Activated T-helper 17 cell treated with anti-CD3 and anti-CD28 coated beads, Interleukin-2, amount 50 U/mL, for 72 hours (primary cell): ENCODE results near the gene RASGRP4. TPM values are rescaled to one million over a fixed set of nuclear protein-coding genes. Genes with fewer than 3 reads are reported as not detected.

ENCODE experiments used
- ATAC-seq: fragments of 150-1000 bp; cut with Tn5 transposase; replicated peaks from 2 replicates; pipeline ENCODE4 v1.10.0; 2021; ENCODE audit warnings: mild to moderate bottlenecking, moderate library complexity
- H3K27ac Mint-ChIP-seq: one replicate; pipeline ENCODE4 v1.8.0; 2022; ENCODE audit warnings: mixed read lengths
- H3K27me3 Mint-ChIP-seq: one replicate; pipeline ENCODE4 v1.8.0; 2022; ENCODE audit warnings: mixed read lengths
- H3K36me3 Mint-ChIP-seq: one replicate; pipeline ENCODE4 v1.8.0; 2022; ENCODE audit warnings: low read depth, mild to moderate bottlenecking, mixed read lengths
- H3K4me1 Mint-ChIP-seq: one replicate; pipeline ENCODE4 v1.8.0; 2022; ENCODE audit warnings: mixed read lengths
- H3K4me3 Mint-ChIP-seq: one replicate; pipeline ENCODE4 v1.8.0; 2022; ENCODE audit warnings: mild to moderate bottlenecking, mixed read lengths
- H3K9me3 Mint-ChIP-seq: one replicate; pipeline ENCODE4 v1.8.0; 2022; ENCODE audit warnings: mixed read lengths
- total RNA-seq, 2 donors: library from RNA; stranded (reverse); gene quantifications; one replicate each; pipeline ENCODE4 v1.2.3, GENCODE V29; 2022

Gene RASGRP4
- total RNA-seq, 2 donors from 2014 or later, result 21.8 to 39.4 TPM

DNA sequence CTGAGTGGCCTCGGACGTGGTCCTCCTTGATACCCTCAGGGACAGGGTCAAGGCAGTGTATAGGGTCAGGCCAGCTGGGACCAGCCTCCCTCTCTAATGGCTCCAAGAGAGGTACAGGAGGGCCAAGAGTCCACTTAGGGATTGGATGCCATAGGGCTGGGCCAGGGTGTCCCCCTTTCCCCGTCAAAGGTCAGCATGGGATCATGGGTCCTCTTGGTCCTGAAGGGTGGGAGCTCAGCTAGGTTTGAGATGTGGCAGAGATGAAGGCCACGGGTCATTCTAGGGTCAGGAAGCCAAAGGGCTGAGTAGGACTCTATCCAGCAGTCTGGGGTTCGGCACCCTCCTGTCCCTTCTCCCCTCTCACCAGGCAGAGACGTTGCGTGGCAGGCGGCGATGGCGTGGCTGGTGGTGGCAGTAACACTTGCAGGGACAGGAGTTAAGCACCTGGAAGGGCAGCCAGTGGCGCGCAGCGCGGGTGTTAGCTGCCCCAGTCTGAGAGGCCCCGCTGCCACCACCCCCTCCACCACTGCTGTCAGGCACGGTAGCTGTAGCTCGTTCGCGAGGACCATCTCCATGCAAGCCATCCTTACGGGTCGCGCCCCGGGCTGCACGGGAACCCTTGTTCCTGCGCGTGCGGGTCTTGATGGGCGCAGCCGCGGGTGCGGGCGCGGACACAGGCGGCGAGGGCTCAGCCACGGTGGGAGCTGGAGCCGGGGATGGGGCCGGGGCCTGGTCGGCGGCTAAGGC is 40.8 kb downstream of the RASGRP4 start:
- H3K27ac Mint-ChIP-seq, result no peak overlapping the region
- peak overlapping the region; percentile 33 for H3K4me3 Mint-ChIP-seq
- H3K9me3 Mint-ChIP-seq, result no peaks in the 10 kb centered on the region
- H3K4me1 Mint-ChIP-seq, result peaks cover 28% of the 10 kb centered on the region
- ATAC-seq, result no peak
- peaks cover 7% of the 10 kb centered on the region for H3K27me3 Mint-ChIP-seq
- peaks cover 64% of the 10 kb centered on the region for H3K36me3 Mint-ChIP-seq

DNA sequence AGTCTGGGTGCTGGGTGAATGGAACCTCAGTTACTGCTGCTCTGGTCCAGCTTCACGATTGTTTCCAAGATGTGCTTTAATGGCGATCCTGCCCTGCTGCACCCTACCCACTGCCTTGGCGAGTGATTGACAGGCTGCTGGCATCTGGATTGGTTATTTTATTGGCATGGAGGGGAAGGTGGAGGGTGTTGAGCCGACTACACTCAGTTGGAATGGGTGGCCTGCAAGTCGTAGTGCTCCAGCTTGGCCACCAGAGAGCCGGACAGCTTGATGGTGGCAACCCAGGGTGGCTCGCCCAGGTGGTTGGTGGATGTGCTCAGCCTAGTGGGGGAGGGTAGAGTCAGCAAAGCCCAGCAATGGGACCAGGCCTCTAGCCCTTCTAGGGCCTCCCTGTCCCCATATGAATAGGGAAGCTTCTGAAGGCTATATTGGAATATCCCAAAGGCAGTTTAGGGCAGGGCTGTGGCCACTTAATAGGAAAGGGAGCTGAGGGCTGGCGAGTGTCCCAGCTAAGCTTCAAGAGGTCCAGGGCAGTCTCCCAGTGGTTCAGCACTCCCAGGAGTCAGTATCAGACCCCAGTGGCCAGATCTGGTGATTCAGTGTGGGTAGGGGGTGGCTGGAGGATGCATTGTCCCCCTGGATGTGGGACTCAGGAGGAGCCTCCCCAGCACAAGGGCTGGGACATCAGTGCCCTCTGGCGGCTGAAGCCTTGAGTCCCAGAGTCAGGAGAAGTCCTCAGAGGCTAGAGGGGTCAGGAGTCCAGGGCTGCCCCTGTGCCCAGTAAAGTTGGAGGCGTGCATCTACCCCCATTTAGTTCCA is 41.6 kb downstream of the RASGRP4 start:
- Mint-ChIP-seq H3K27me3 (peaks cover 3% of the 10 kb centered on the region), H3K9me3 (no peaks in the 10 kb centered on the region), H3K36me3 (peaks cover 72% of the 10 kb centered on the region), H3K4me3 (peak overlapping the region; percentile 33), H3K27ac (no peak overlapping the region), H3K4me1 (peaks cover 20% of the 10 kb centered on the region)
- ATAC-seq, result no peak

DNA sequence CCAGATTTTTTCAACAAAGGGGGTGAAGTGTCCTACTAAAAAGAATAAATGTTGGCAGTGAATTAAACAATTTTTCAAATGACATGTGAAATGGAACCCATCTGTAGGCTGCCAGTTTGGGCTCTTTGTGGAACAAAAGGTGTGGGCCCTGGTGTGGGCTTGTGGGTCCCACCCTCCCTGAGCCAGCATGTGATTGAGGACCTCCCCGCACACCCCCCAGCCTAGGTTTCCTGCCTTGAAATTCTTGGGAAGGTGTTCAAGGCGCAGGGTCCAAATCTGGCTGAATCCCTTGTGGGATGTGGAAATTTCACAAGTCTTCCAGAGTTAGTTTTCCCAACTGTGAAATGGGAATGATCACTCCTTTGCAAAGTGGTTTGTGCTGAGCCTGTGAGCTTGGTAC is 42.3 kb downstream of the RASGRP4 start:
- Mint-ChIP-seq H3K4me1 (peaks cover 18% of the 10 kb centered on the region), H3K27me3 (peaks cover 3% of the 10 kb centered on the region), H3K9me3 (no peaks in the 10 kb centered on the region), H3K27ac (no peak overlapping the region), H3K36me3 (peaks cover 79% of the 10 kb centered on the region), H3K4me3 (no peak overlapping the region)
- no peak for ATAC-seq

DNA sequence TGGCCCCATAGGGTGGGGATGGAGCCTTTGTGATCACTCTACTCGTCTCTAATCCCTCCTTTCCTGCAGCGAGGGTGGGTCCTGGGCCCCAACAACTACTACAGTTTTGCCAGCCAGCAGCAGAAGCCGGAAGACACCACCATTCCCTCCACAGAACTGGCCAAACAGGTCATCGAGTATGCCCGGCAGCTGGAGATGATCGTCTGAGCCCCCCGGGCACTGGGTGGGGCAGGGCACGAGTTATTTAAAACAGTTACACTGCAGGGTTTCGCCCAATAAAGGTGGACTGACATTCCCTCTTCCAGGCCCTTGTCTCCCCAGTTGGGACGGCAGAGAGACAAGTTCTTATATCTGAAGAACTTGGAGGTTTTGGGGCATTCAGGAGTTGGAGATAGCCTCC is 42.8 kb downstream of the RASGRP4 start:
- H3K36me3 Mint-ChIP-seq, result peaks cover 82% of the 10 kb centered on the region

DNA sequence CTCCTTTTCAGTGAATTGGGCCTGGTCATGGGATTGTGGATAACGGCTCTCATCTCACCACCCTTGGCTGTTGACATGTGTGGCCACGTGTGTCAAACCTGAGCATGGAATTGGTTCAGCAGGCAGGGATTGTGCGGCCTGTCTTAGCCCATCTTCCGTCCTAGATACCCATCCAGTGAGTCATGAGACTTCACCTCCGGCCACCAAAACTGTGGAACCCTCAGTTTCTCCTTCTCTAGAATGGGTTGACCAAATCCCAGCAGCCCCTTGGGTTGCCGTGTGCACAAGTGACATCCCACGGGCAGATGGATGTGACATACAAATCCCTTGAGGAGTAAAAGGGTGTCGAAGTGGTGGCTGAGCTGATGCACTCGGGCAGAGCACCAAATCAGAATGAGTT is 44.9 kb downstream of the RASGRP4 start:
- Mint-ChIP-seq H3K36me3 (peaks cover 91% of the 10 kb centered on the region), H3K9me3 (no peaks in the 10 kb centered on the region), H3K27ac (no peak overlapping the region), H3K4me3 (no peak overlapping the region), H3K27me3 (no peaks in the 10 kb centered on the region), H3K4me1 (peaks cover 12% of the 10 kb centered on the region)
- no peak for ATAC-seq

More for the DNA sequence above, 42.8 kb downstream of the RASGRP4 start:
- no peaks in the 10 kb centered on the region for H3K9me3 Mint-ChIP-seq
- peaks cover 3% of the 10 kb centered on the region for H3K27me3 Mint-ChIP-seq
- ATAC-seq, result no peak
- H3K4me1 Mint-ChIP-seq, result peaks cover 16% of the 10 kb centered on the region
- H3K27ac Mint-ChIP-seq, result no peak overlapping the region
- H3K4me3 Mint-ChIP-seq, result no peak overlapping the region

DNA sequence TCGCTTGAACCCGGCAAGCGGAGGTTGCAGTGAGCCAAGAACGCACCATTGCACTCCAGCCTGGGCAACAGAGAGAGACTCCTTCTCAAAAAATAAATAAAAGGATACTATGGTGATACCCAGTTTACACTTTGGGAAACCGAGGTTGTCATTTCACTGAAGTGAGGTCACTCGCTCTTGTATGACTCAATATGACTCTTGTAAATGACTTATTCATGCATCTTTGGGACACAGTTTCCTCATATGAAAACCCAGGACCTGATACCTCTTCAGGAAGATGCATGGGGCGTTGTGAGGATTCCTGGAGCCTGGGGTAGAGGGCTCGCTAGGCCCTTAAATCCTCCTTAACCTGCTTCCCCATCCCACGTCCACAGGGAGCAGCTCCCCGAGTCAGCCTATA is 47.2 kb downstream of the RASGRP4 start:
- H3K36me3 Mint-ChIP-seq, result peaks cover 94% of the 10 kb centered on the region
- peaks cover 17% of the 10 kb centered on the region for H3K4me1 Mint-ChIP-seq
- H3K27me3 Mint-ChIP-seq, result no peaks in the 10 kb centered on the region
- no peak overlapping the region for H3K27ac Mint-ChIP-seq
- H3K9me3 Mint-ChIP-seq, result no peaks in the 10 kb centered on the region
- H3K4me3 Mint-ChIP-seq, result no peak overlapping the region
- no peak for ATAC-seq

DNA sequence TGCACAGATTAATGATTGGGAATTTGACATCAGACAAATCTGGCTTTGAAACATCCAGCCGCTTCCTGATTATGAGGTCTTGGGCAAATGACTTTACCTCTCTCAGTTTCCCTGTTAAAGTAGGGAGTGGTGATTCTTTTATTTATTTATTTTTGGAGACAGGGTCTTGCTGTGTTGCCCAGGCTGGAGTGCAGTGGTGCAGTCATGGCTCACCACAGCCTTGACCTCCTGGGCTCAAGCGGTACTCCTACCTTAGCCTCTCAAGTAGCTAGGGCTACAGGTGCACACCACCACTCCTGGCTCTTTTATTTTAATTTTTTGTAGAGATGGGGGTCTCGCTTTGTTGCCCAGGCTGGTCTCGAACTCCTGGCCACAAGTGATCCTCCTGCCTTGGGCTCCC is 49.0 kb downstream of the RASGRP4 start:
- H3K4me3 Mint-ChIP-seq, result peak overlapping the region; percentile 100

DNA sequence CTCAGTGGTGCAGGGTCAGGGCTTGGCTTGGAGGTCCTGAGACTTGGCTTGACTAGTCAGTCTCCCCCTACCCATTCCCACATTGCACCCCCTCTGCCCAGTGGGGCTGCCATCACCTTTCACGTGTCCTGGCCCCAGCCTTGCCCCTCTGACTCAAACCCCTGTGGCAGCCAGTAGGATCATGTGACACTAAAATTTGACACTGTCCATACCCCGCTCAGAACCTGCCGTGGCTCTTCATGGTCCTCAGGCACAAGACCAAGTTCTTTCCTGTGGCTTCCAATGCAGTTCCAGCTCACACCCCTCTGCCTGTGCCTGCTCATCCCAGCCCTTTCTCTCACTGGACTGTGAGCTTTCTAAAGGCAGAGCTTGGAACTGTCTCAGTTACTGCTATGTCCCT is 49.4 kb downstream of the RASGRP4 start:
- H3K36me3 Mint-ChIP-seq, result peaks cover 71% of the 10 kb centered on the region
- H3K4me1 Mint-ChIP-seq, result peaks cover 17% of the 10 kb centered on the region
- ATAC-seq, result no peak
- H3K27ac Mint-ChIP-seq, result peak overlapping the region; percentile 8
- H3K27me3 Mint-ChIP-seq, result no peaks in the 10 kb centered on the region
- peak overlapping the region; percentile 100 for H3K4me3 Mint-ChIP-seq
- no peaks in the 10 kb centered on the region for H3K9me3 Mint-ChIP-seq

More for the DNA sequence above, 49.0 kb downstream of the RASGRP4 start:
- Mint-ChIP-seq H3K4me1 (peaks cover 17% of the 10 kb centered on the region), H3K27ac (no peak overlapping the region), H3K27me3 (no peaks in the 10 kb centered on the region), H3K36me3 (peaks cover 76% of the 10 kb centered on the region), H3K9me3 (no peaks in the 10 kb centered on the region)
- no peak for ATAC-seq

DNA sequence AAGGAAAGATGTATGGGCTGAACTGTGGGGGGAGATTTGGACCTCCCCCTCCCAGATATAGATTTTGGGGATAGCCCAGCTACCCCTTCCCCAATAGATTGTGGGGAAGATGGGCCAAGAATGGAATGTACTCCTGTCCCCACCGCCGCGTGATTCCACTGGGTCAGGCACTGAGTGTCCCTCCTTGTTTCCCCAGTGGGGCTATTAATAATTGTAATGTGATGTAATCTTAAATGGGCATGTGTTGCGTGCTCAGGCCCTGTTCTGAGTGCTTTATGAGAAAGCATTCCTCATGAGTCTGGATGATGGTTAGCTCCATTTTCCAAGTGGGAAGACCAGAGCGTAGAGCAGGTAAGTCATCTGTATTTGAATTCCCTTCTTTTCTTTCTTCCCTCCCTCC is 50.3 kb downstream of the RASGRP4 start:
- H3K36me3 Mint-ChIP-seq, result peaks cover 63% of the 10 kb centered on the region
- H3K4me3 Mint-ChIP-seq, result peak overlapping the region; percentile 100
- ATAC-seq, result no peak
- H3K27me3 Mint-ChIP-seq, result no peaks in the 10 kb centered on the region
- H3K4me1 Mint-ChIP-seq, result peaks cover 17% of the 10 kb centered on the region
- H3K9me3 Mint-ChIP-seq, result no peaks in the 10 kb centered on the region
- peak overlapping the region; percentile 100 for H3K27ac Mint-ChIP-seq

DNA sequence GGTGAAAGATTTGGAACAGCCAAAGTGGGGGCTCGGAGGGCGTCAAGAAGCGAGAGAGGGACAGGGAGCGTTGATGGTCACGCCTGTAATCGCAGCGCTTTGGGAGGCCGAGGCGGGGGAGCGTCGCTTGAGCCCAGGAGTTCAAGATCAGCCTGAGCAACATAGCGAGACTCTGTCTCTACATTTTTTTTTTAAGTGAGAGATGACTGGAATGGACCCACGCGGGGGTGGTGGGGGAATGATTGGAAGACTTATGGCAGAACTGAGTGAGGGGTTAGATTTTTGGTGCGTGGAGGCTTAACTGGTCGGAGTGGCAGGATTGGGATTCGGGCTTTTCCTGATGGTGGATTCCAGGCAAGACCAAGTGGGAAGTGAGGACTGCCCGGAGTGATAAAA is 50.9 kb downstream of the RASGRP4 start:
- Mint-ChIP-seq H3K9me3 (no peaks in the 10 kb centered on the region), H3K36me3 (peaks cover 57% of the 10 kb centered on the region), H3K4me3 (peak overlapping the region; percentile 100), H3K27me3 (no peaks in the 10 kb centered on the region), H3K27ac (peak overlapping the region; percentile 100), H3K4me1 (peaks cover 17% of the 10 kb centered on the region)
- peak; percentile 5 for ATAC-seq

DNA sequence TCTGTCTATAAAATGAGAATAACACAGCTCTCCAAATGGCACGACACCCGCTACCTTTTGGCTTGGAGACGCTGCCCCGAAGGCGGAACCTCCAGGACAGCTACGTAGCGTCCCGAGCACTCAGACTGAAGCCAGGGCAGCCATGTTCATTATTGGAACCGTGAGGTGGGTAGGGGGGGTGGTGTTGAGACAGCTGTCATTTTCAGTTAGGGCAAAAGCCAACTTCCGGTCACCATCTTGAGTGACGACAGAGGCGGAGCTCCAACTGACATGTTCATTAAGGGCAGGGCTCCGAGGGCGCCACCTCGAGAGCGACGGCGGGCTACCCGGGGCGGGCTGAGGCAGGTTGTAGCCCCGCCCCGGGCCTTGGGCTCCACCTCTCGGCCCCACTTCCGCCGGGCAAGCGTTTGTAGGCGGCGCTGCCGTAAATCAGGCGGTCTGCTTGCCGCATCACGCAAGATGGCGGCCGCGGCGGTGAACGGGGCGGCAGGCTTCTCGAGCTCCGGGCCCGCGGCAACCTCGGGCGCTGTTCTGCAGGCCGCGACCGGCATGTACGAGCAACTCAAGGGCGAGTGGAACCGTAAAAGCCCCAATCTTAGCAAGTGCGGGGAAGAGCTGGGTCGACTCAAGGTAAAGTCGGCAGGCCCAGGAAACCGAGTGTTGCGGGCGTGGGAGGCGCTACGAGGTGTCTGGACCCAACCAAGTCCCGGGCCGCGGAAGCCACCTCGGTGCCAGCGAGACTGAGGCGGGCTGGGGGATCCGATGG is 51.5 kb downstream of the RASGRP4 start, which contains the start of gene PSMD8:
Gene PSMD8, plus strand, starts transcription at position 240 of the 766 bp plus-strand sequence. Its CDS starts 31 bp downstream, at position 271.
- Mint-ChIP-seq H3K4me1 (peaks cover 17% of the 10 kb centered on the region), H3K9me3 (no peaks in the 10 kb centered on the region), H3K27ac (peak within 1 kb of the TSS; percentile 100), H3K27me3 (peaks cover 2% of the 10 kb centered on the region), H3K36me3 (peaks cover 51% of the 10 kb centered on the region), H3K4me3 (peak within 1 kb of the TSS; percentile 100)
- ATAC-seq, result peak; percentile 98

DNA sequence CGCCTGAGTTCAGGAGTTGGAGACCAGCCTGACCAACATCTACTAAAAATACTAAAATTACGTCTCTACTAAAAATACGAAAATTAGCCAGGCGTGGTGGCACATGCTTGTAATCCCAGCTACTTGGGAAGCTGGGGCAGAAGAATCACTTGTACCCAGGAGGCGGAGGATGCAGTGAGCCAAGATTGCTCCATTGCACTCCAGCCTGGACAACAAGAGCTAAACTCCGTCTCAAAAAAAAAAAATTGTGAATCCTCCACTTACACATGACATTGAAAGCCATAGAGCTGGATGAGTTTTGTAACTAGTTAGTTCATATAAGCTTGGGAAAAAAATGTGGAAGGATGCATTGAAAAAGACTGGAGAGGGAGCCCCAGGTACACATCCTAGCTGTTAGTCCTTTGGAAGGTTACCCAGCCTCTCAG is 52.1 kb downstream of the RASGRP4 start:
- peak overlapping the region; percentile 100 for H3K27ac Mint-ChIP-seq
- ATAC-seq, result no peak

DNA sequence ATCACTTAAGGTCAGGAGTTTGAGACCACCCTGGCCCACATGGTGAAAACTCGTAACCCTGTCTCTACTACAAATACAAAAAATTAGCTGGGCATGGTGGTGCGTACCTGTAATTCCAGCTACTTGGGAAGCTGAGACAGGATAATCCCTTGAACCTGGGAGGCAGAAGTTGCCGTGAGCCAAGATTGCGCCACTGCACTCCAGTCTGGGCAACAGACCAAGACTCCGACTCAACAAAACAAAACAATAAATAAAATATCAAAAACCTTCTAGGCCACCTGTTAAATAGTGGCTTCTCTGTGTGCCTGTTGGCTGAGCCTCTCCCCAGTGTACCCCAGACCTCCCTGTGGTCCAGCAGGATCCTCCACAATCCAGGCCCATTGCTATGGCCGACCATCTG is 54.9 kb downstream of the RASGRP4 start:
- Mint-ChIP-seq H3K4me3 (no peak overlapping the region), H3K4me1 (peaks cover 12% of the 10 kb centered on the region), H3K27ac (no peak overlapping the region), H3K36me3 (peaks cover 17% of the 10 kb centered on the region), H3K27me3 (peaks cover 7% of the 10 kb centered on the region), H3K9me3 (no peaks in the 10 kb centered on the region)
- no peak for ATAC-seq

More for the DNA sequence above, 52.1 kb downstream of the RASGRP4 start:
- peak overlapping the region; percentile 100 for H3K4me3 Mint-ChIP-seq
- no peaks in the 10 kb centered on the region for H3K9me3 Mint-ChIP-seq
- H3K4me1 Mint-ChIP-seq, result peaks cover 17% of the 10 kb centered on the region
- peaks cover 4% of the 10 kb centered on the region for H3K27me3 Mint-ChIP-seq
- H3K36me3 Mint-ChIP-seq, result peaks cover 45% of the 10 kb centered on the region

DNA sequence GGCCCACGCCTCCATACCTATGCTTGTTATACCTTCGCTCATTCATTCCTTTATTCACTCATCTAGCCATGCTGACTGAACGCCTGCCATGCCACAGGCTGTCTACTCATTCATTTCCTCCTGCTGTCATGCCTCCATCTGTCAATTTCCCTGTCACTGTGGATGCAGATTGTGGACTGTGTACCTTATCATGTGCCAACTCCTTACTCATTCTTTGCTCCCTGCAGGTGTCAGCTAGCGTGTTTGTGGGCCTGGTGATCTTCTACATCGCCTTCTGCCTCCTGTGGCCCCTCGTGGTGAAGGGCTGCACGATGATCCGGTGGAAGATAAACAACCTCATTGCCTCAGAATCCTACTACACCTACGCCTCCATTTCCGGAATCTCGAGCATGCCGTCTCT is 55.7 kb downstream of the RASGRP4 start:
- Mint-ChIP-seq H3K36me3 (peaks cover 9% of the 10 kb centered on the region), H3K4me3 (no peak overlapping the region), H3K27ac (no peak overlapping the region), H3K4me1 (peaks cover 7% of the 10 kb centered on the region), H3K9me3 (no peaks in the 10 kb centered on the region), H3K27me3 (peaks cover 8% of the 10 kb centered on the region)
- no peak for ATAC-seq
